H1 (cell line): ENCODE measurements around the gene TMEM120A. TPM values are rescaled to one million over a fixed set of nuclear protein-coding genes. Genes with fewer than 3 reads are reported as not detected.

Source experiments
- CTCF ChIA-PET: fragments of 300-600 bp; sonication (Branson Sonifier 250); formaldehyde crosslinking; loops from one replicate; lab custom pipeline; 2021; ENCODE audit not compliant: partially characterized antibody; lab: Charles Lee
- POLR2A ChIA-PET: fragments of 300-600 bp; sonication (Branson Sonifier 250); formaldehyde crosslinking; loops from one replicate; lab custom pipeline; 2021; ENCODE audit warnings: inconsistent platforms; ENCODE audit not compliant: partially characterized antibody; lab: Charles Lee
- DNase-seq, 2 experiments: peaks; one replicate each; pipeline versions ENCODE4 v3.0.0 to v3.0.0-alpha.2; 2010 to 2022; ENCODE audit warnings: low spot score in 2 of 2, low read depth in 1 of 2, mixed read lengths in 1 of 2
- FAIRE-seq: peaks from 2 replicates; lab custom pipeline; 2011; peaks lifted over from hg19 to GRCh38; lab: Jason Lieb, UNC
- H2AFZ ChIP-seq: 2 replicates; pipeline ENCODE4 v1.8.1; 2012; ENCODE audit warnings: low read length, inconsistent platforms
- H2AK5ac ChIP-seq: 2 replicates; pipeline ENCODE4 v1.6.1; 2013; ENCODE audit warnings: low read depth, low read length
- H2BK120ac ChIP-seq: replicated peaks from 2 replicates; pipeline ENCODE3; 2013; ENCODE audit warnings: low read depth, low read length, inconsistent platforms
- H2BK12ac ChIP-seq: 2 replicates; pipeline ENCODE4 v1.6.1; 2013; ENCODE audit warnings: low read depth, low read length
- H2BK15ac ChIP-seq: 2 replicates; pipeline ENCODE4 v1.6.1; 2013; ENCODE audit warnings: low read length
- H2BK20ac ChIP-seq: 2 replicates; pipeline ENCODE4 v1.6.1; 2013; ENCODE audit warnings: low read length
- H2BK5ac ChIP-seq: 2 replicates; pipeline ENCODE4 v1.6.1; 2013; ENCODE audit warnings: low read depth, low read length
- H3K14ac ChIP-seq: 2 replicates; pipeline ENCODE4 v1.6.1; 2013; ENCODE audit warnings: inconsistent platforms; ENCODE audit not compliant: insufficient read length
- H3K18ac ChIP-seq: 2 replicates; pipeline ENCODE4 v1.6.1; 2013; ENCODE audit warnings: low read length; ENCODE audit errors: extremely low read depth
- H3K23ac ChIP-seq: 2 replicates; pipeline ENCODE4 v1.6.1; 2013; ENCODE audit warnings: inconsistent platforms; ENCODE audit not compliant: insufficient read length
- H3K23me2 ChIP-seq: 2 replicates; pipeline ENCODE4 v1.6.1; 2013; ENCODE audit warnings: low read depth, low read length
- H3K27ac ChIP-seq: 2 replicates; pipeline ENCODE4 v1.6.1; 2011; ENCODE audit warnings: low read depth, low read length, inconsistent platforms
- H3K27me3 ChIP-seq, 4 experiments: replicated peaks in 1 of 4; 1 replicate in 1 of 4; 2 replicates in 3 of 4; pipeline versions ENCODE4 v1.6.1 to v1.8.1; 2011 to 2013; ENCODE audit warnings: low read length in 3 of 4, mild to moderate bottlenecking in 3 of 4, inconsistent platforms in 2 of 4, mixed read lengths in 2 of 4, moderate library complexity in 1 of 4; ENCODE audit not compliant: control insufficient read depth in 3 of 4, insufficient read depth in 3 of 4; ENCODE audit errors: extremely low read depth in 1 of 4
- H3K36me3 ChIP-seq, 4 experiments: 2 replicates each; pipeline versions ENCODE4 v1.6.1 to v1.8.1; 2011 to 2013; ENCODE audit warnings: mild to moderate bottlenecking in 4 of 4, low read length in 3 of 4, moderate library complexity in 2 of 4, control low read depth in 1 of 4, inconsistent platforms in 1 of 4; ENCODE audit not compliant: insufficient read depth in 4 of 4, control insufficient read depth in 2 of 4
- H3K4ac ChIP-seq: replicated peaks from 2 replicates; pipeline ENCODE3; 2013; ENCODE audit warnings: low read length, low read depth, mixed read lengths, inconsistent platforms; ENCODE audit not compliant: insufficient read length
- H3K4me1 ChIP-seq, 4 experiments: replicated peaks in 1 of 4; 1 replicate in 1 of 4; 2 replicates in 3 of 4; pipeline versions ENCODE4 v1.6.1 to v1.8.1; 2011 to 2013; ENCODE audit warnings: low read length in 3 of 4, inconsistent platforms in 2 of 4, mixed read lengths in 1 of 4; ENCODE audit not compliant: insufficient read depth in 4 of 4, control insufficient read depth in 3 of 4
- H3K4me2 ChIP-seq, 2 experiments: 2 replicates each; pipeline versions ENCODE4 v1.6.1 to v1.8.1; 2011 to 2013; ENCODE audit warnings: low read depth in 2 of 2, low read length in 2 of 2, control low read depth in 1 of 2, inconsistent platforms in 1 of 2, mild to moderate bottlenecking in 1 of 2; ENCODE audit not compliant: insufficient read depth in 1 of 2
- H3K4me3 ChIP-seq, 4 experiments: fragments of 200-600, 300-600 bp in 1 of 4; sonication (generic), shearing (Covaris generic), sonication (Bioruptor Twin) in 1 of 4; 2 replicates each; pipeline versions ENCODE4 v1.5.1 to v1.8.1; 2011 to 2016; ENCODE audit warnings: low read length in 4 of 4, low read depth in 3 of 4, control low read depth in 2 of 4, inconsistent platforms in 2 of 4, mild to moderate bottlenecking in 2 of 4, mixed read lengths in 1 of 4, moderate library complexity in 1 of 4; ENCODE audit not compliant: insufficient read depth in 2 of 4; ENCODE audit errors: extremely low read depth in 1 of 4
- H3K56ac ChIP-seq: replicated peaks from 2 replicates; pipeline ENCODE3; 2013; ENCODE audit warnings: low read depth, mild to moderate bottlenecking, mixed read lengths, low read length, inconsistent platforms; ENCODE audit not compliant: insufficient read length
- H3K79me1 ChIP-seq: 2 replicates; pipeline ENCODE4 v1.6.1; 2013; ENCODE audit warnings: low read depth, low read length, control low read depth
- H3K79me2 ChIP-seq, 2 experiments: 2 replicates each; pipeline versions ENCODE4 v1.6.1 to v1.8.1; 2012 to 2013; ENCODE audit warnings: low read length in 2 of 2, mild to moderate bottlenecking in 2 of 2, inconsistent platforms in 1 of 2; ENCODE audit not compliant: insufficient read depth in 2 of 2, control insufficient read depth in 1 of 2
- H3K9ac ChIP-seq, 4 experiments: replicated peaks in 1 of 4; 1 replicate in 1 of 4; 2 replicates in 3 of 4; pipeline versions ENCODE4 v1.6.1 to v1.8.1; 2011 to 2013; ENCODE audit warnings: low read depth in 3 of 4, low read length in 3 of 4, control low read depth in 2 of 4, mild to moderate bottlenecking in 2 of 4, moderate library complexity in 2 of 4, inconsistent platforms in 1 of 4; ENCODE audit errors: extremely low read depth in 1 of 4
- H3K9me3 ChIP-seq, 2 experiments: 2 replicates each; pipeline versions ENCODE4 v1.6.1 to v1.8.1; 2012 to 2013; ENCODE audit warnings: mild to moderate bottlenecking in 2 of 2, moderate library complexity in 2 of 2, control low read depth in 1 of 2, inconsistent platforms in 1 of 2, low read depth in 1 of 2, low read length in 1 of 2, mixed read lengths in 1 of 2; ENCODE audit not compliant: insufficient read depth in 2 of 2
- H4K20me1 ChIP-seq, 2 experiments: replicated peaks in 1 of 2; 2 replicates each; pipeline versions ENCODE3 to v1.8.1; 2011 to 2013; ENCODE audit warnings: inconsistent platforms in 2 of 2, low read length in 2 of 2, mild to moderate bottlenecking in 1 of 2; ENCODE audit not compliant: insufficient read depth in 2 of 2, control insufficient read depth in 1 of 2
- H4K5ac ChIP-seq: 2 replicates; pipeline ENCODE4 v1.6.1; 2013; ENCODE audit warnings: low read length, low read depth, mixed read lengths, inconsistent platforms; ENCODE audit not compliant: insufficient read length
- H4K8ac ChIP-seq: 2 replicates; pipeline ENCODE4 v1.8.0; 2013; ENCODE audit warnings: mild to moderate bottlenecking, moderate library complexity, low read length, inconsistent platforms; ENCODE audit not compliant: insufficient read depth; ENCODE audit errors: extremely low read depth
- H4K91ac ChIP-seq: replicated peaks from 2 replicates; pipeline ENCODE3; 2013; ENCODE audit warnings: low read length, mixed read lengths, inconsistent platforms; ENCODE audit not compliant: insufficient read length
- MAFK ChIP-seq: IDR thresholded peaks from 2 replicates; pipeline ENCODE4 v1.6.1; 2012; ENCODE audit warnings: low read depth, mild to moderate bottlenecking, improper control_type of control experiment, low read length
- POLR2AphosphoS5 ChIP-seq: IDR thresholded peaks from 2 replicates; pipeline ENCODE4 v1.6.1; 2011; ENCODE audit warnings: low read depth, low read length
- TAF7 ChIP-seq: optimal IDR thresholded peaks from 2 replicates; pipeline ENCODE3; 2011; ENCODE audit warnings: low read depth, mild to moderate bottlenecking, inconsistent platforms, low read length, moderate library complexity, borderline replicate concordance
- WGBS, 2 experiments: shearing (Covaris generic) in 1 of 2; methylation state at CpG; one replicate each; pipeline versions ENCODE4 v1.1.6 to v1.1.7; 2013 to 2015; ENCODE audit warnings: low lambda C conversion rate in 2 of 2, mixed read lengths in 2 of 2, inconsistent platforms in 1 of 2, low coverage in 1 of 2, missing lambda C conversion rate in 1 of 2; ENCODE audit not compliant: insufficient replicate concordance in 2 of 2, insufficient coverage in 1 of 2, insufficient read length in 1 of 2; ENCODE audit errors: extremely low coverage in 1 of 2, missing lambda C conversion rate in 1 of 2; 5-methylcytosine and 5-hydroxymethylcytosine counted together
- polyA plus RNA-seq, 7 experiments: library from polyadenylated mRNA; depleted of rRNA in 3 of 7; stranded (reverse) in 5 of 7; unstranded in 2 of 7; fragments of >200 nt in 5 of 7; fragments of 200-250 nt in 2 of 7; gene quantifications; 1 replicate in 5 of 7; 2 replicates in 1 of 7; 4 replicates in 1 of 7; pipeline versions ENCODE4 v1.2.1 to v1.2.3, GENCODE V29; 2011 to 2013; ENCODE audit warnings: missing spikeins in 2 of 7, mixed read lengths in 2 of 7
- total RNA-seq: library from RNA; stranded (reverse); fragmentation: NEBNext Ultra II Directional; extraction: Animal tissue kit (Norgen Biotek cat#: 25700); gene quantifications from 2 replicates; pipeline ENCODE4 v1.2.1, GENCODE V29; 2021

TMEM120A gene
- total and polyA plus RNA-seq, 2 of the 8 experiments (the other 6 are each of a cell fraction or from before 2014, with no cell fraction given), result 15.6 to 49.9 TPM

GRCh38 chr7:75987805-75988567, 6.4 kb downstream of the TMEM120A start:
- WGBS, 2 experiments, result 95% methylated on average over 19 of the region's 30 CpGs; no CpG with 5 or more reads in 1 of the 2 experiments
- H3K23ac ChIP-seq, result no peak overlapping the region
- H3K4me2 ChIP-seq, result no peak overlapping the region
- H2BK15ac ChIP-seq, result no peak overlapping the region
- TF ChIP-seq TAF7 (no peak), POLR2AphosphoS5 (peak; percentile 4; the same call in 1 of the 2 replicates), MAFK (no peak)
- H3K14ac ChIP-seq, result no peak overlapping the region
- no peaks in the 10 kb centered on the region for H3K27me3 ChIP-seq
- H2BK120ac ChIP-seq, result no peak overlapping the region
- H3K79me1 ChIP-seq, result 0 out of 2 replicates have a peak, but pooled peaks cover 2% of the 10 kb centered on the region
- no peak overlapping the region for H4K91ac ChIP-seq
- no peak overlapping the region for H2BK12ac ChIP-seq
- peaks cover 2% of the 10 kb centered on the region; the same call in 1 of the 2 replicates for H3K23me2 ChIP-seq
- FAIRE-seq (no peak), DNase-seq (peak in 1 of 2 experiments; percentile 47)
- ChIA-PET POLR2A (interaction anchor here (1.0 kb wide), 1 partner anchor 20 kb away, joined by 3 read pairs; no protein-coding TSS in a partner anchor), CTCF (no interaction called here)
- H3K18ac ChIP-seq, result no peak overlapping the region; the same call in 1 of the 2 replicates
- H2BK5ac ChIP-seq, result no peak overlapping the region; the same call in 1 of the 2 replicates
- H4K5ac ChIP-seq, result no peak overlapping the region
- no peak overlapping the region for H2AFZ ChIP-seq
- H2BK20ac ChIP-seq, result no peak overlapping the region
- H3K56ac ChIP-seq, result no peak overlapping the region
- no peak overlapping the region for H4K8ac ChIP-seq
- H3K9ac ChIP-seq, result no peak overlapping the region
- H3K36me3 ChIP-seq, result peaks cover 5 to 38% (median 21%) of the 10 kb centered on the region in 4 experiments; a peak in 7 of 8 replicates
- peaks cover 0 to 18% (median 9%) of the 10 kb centered on the region in 4 experiments; a peak in 5 of 7 replicates for H3K4me1 ChIP-seq
- no peak overlapping the region for H3K4me3 ChIP-seq
- no peaks in the 10 kb centered on the region for H3K9me3 ChIP-seq
- H2AK5ac ChIP-seq, result no peak overlapping the region
- H3K4ac ChIP-seq, result no peak overlapping the region
- no peaks in the 10 kb centered on the region for H3K79me2 ChIP-seq
- no peak overlapping the region; the same call in 1 of the 2 replicates for H3K27ac ChIP-seq
- peaks cover 0 to 2% of the 10 kb centered on the region in 2 experiments for H4K20me1 ChIP-seq
